HG03432 (cell line): ENCODE results near the gene FAM217A.

Experiments
- ATAC-seq: cut with Tn5 transposase; IDR thresholded peaks from one replicate; pipeline ENCODE4 v1.9.1; 2021; ENCODE audit warnings: mild to moderate bottlenecking, moderate library complexity; ENCODE audit not compliant: unreplicated experiment

Gene FAM217A

DNA sequence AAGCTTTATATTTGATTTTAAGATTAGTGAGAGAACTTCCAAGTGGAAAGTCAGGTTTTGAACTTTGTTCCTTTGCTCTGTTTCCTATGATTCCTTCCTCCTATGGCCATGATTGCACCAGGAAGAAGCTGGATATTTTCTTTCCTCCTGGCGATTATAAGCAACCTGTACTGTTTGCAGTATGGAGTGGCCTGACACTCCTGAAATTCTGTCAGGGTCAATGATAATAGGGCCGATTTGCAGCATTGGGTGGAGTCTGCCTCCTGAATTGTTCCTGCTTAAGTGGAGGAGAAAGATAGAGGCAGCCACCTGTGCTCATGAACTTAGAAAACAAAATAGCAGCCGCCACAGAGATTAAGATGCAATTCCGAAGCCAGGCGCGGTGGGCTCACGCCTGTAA is 9.8 kb upstream of the FAM217A start:
- ATAC-seq: no peak

- ATAC-seq: no peak
Measured at GRCh38 chr6:4085332-4085700, 6.4 kb upstream of the FAM217A start.

GRCh38 chr6:4084444-4085331 is 5.8 kb upstream of the FAM217A start:
- no peak for ATAC-seq

DNA sequence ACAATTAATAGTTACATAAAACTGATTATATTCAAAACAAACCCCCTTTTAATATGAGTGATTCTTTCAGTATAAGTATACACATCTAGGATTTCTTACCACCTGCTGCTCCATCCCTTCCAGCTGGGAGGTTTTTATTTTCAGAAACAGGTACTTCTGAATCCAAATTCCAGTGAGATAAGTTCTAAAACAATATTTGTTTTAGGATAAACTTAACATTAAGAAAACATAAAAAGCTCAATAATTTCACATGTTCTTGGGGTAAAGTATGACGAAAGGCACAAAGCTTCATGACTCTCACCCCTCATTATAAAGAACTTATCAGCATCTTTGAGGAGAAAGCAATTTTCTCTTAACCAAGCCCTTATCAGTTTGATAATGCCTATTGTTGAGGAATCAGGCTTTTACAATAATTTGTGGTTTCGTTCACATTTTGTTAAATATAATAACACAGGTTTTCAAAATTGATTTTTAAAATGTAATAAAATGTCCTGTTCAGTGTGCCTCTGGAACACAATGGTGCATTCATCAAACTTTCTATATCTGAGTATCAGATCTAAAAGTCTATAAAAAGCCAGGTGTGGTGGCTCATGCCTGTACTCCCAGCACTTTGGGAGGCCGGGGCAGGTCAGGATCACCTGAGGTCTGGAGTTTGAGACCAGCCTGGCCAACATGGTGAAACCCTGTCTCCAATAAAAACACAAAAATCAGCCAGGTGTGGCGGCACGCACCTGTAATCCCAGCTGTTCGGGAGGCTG is 4.3 kb downstream of the FAM217A start:
- ATAC-seq: no peak

DNA sequence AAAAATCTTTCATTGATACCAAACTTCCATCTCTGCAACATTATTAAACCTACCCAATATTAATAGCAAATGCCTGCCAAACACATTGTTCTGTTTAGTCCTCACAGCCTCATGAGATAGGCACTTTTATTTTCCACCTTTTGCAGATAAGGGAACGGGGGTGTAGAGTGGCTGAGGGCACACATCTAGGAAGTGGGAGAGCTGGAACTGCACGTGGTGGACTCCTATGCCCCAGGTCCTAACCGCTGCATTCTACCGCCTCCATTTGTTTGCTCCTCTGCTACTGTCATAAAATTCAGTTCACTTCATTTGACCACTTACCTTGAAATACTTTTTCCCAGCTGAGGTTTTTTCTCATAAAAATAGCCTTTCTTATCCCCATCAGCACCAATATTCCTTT is 7.6 kb downstream of the FAM217A start:
- ATAC-seq: no peak

DNA sequence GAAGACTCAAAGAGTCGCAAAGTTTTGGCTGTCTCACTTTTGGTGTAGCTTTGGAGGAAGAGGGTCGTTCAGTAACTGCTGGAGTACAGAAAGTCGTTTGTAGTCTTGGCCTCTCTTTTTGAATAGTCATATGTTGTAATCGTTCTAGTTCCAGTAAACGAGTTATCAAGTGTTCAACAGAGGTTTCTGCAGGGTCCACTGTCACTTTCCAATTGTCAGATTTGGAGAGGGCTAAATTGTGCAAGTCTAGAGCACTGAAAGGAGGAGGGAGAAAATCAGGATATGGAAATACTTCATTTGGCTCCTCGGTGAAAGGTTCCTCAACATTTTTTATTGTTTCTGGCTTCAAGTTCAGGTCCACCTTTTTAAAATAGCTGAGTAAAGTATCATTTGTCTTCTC is 9.7 kb downstream of the FAM217A start:
- no peak for ATAC-seq

DNA sequence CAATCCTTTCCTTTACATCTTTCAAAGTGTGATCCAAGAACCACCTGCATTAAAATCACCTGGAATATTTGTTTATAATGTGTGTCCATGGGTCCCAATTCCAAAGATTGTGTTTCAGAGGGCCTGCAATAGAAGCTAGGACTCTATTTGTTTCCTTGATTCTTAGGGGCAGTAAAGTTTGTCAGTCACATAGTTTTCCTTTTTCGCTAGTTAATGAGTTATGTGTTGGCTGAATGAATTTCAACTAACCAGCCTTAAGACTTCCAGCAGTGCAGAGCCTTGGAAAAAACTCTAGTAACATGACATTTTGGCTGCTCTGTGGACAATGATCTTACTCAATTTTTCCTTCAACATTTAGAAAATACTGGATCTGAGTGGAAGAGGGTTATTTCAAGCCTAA is 11.3 kb downstream of the FAM217A start:
- no peak for ATAC-seq

GRCh38 chr6:4066029-4066755 is 12.7 kb downstream of the FAM217A start:
- ATAC-seq: no peak

- no peak for ATAC-seq
Measured at GRCh38 chr6:4059115-4059777, 19.7 kb downstream of the FAM217A start.

DNA sequence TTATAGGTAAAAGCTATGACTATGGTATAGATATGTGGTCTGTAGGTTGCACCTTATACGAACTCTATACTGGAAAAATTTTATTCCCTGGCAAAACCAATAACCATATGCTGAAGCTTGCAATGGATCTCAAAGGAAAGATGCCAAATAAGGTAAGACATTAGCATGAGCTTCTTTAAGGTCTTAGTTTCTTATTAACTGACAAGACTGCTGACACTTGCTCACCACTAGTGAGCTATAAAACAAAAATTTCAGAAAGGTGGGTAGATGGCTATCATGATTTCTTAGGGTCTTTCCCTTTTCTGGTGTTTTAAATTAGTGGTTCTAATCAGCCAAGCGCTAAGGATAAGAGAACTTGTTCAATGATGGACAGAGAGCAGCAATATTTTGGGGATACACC is 21.9 kb downstream of the FAM217A start:
- ATAC-seq: no peak

DNA sequence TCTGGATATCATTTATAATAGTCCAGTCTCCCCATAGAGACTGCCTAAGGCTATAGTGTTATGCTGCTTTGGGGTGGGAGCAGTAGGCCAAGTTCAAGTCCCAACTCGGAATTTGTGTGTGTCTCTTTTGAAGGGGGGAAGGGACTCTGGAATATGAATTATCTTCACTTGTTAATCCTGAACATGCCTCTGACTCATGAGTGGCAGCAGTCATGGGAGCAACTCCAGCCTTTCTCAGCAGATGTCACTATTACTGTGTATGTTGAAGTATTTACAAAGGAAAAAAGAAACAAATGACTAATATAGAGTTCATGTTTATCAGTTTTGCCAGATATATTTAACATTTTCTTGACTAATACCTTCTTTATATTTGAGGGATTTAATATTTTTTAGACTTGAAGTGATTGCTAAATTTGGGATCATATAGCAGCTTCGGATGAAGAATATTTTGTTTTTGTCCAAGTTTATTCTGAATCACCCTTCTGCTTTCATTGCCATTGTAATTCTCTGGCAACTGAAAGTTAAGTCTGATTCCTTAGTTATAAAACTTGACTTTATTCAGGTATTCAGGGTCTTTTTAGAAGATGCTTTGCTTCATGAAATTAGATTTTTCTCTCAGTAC is 23.4 kb downstream of the FAM217A start:
- ATAC-seq: no peak

GRCh38 chr6:4049246-4049645 is 29.7 kb downstream of the FAM217A start:
- no peak for ATAC-seq

- ATAC-seq: no peak
Measured at GRCh38 chr6:4041480-4041879, 37.5 kb downstream of the FAM217A start.

GRCh38 chr6:4039348-4039747 is 39.6 kb downstream of the FAM217A start:
- no peak for ATAC-seq

DNA sequence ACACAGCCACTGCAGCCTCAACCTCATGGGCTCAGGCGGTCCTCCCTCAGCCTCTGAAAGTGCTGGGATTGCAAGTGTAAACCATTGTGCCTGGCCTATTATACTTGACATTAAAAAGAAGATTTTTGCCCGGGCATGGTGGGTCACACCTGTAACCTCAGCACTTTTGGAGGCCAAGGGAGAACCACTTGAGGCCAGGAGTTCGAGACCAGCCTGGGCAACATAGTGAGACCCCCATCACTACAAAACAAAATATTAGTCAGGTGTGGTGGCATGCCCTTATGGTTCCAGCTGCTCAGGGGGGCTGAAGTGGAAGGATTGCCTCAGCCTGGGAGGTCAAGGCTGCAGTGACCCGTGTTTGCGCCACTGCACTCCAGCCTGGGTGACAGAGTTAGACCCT is 42.4 kb downstream of the FAM217A start:
- ATAC-seq: no peak

- ATAC-seq: no peak
Measured at GRCh38 chr6:4032475-4032874, 46.5 kb downstream of the FAM217A start.

GRCh38 chr6:4031442-4031841 is 47.5 kb downstream of the FAM217A start:
- ATAC-seq: no peak

GRCh38 chr6:4030669-4031068 is 48.3 kb downstream of the FAM217A start:
- no peak for ATAC-seq

DNA sequence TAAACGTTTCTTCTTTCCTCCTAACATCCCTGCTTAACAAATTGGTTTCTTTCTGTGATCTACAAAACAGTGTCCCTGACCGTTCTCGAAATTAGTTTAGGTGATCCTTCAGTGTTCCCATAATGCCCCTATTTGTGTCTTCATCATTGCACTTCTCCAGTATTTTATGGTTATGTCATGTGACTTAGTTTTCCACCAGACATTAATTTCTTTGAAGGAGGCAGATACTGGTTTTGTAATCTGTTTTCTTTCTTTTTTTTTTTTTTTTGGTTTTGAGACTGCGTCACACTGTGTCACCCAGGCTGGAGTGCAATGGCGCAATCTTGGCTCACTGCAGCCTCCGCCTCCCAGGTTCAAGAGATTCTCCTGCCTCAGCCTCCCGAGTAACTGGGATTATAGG is 49.2 kb downstream of the FAM217A start:
- ATAC-seq: no peak

DNA sequence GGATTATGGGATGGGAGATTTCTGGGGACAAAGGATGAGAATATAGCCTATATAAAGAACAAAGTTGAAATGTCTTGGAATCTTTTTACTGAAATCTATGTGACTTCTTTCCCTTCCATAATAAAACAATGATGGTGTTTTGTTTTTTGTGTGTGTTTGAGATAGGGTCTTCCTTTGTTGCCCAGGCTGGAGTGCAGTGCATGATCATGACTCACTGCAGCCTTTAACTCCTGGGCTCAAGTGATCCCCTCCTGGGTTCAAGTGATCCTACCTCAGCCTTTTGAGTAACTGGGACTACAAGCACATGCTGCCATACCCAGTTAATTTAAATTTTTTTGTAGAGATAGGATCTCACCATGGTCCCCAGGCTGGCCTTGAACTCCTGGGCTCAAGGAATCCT is 50.9 kb downstream of the FAM217A start:
- no peak for ATAC-seq

DNA sequence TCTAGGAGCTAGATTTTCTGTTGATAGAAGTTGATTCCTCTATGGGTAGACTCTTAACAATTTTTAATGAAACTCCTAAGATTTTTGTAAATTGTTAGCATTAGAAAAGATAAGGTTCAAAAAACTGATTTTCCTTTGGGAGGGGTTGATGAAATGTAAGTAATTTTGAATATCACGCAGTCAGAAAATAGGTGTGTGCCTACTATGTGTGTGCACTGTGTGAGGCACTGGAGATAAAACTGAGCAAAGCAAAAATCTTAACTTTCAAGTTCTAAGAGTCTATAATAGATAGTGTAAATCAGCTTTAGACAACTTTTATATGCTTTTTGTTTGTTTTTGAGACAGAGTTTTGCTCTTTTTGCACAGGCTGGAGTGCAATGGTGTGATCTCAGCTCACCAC is 53.3 kb downstream of the FAM217A start:
- no peak for ATAC-seq
